Gastrocnemius medialis (tissue), 4 donors: Measurements from ENCODE around the gene SYCE1. TPM values are rescaled to one million over a fixed set of nuclear protein-coding genes. Genes with fewer than 3 reads are reported as not detected.

Source experiments
- ATAC-seq, 2 donors: fragments of 150-250 bp; one replicate each; pipeline ENCODE4 v1.9.1; 2016
- DNase-seq, 2 donors: peaks; one replicate each; pipeline ENCODE4 v3.0.0-alpha.2; 2019
- H3K27ac ChIP-seq, 4 donors: fragments of 200-600 bp; sonication (generic); 1 replicate in 1 of 4; 2 replicates in 3 of 4; pipeline ENCODE4 v1.5.1; 2016 to 2018; ENCODE audit warnings: mild to moderate bottlenecking in 2 of 4, moderate library complexity in 1 of 4
- H3K27me3 ChIP-seq, 3 donors: fragments of 200-600 bp; sonication (generic) in 2 of 3; 1 replicate in 1 of 3; 2 replicates in 2 of 3; pipeline versions ENCODE4 v1.5.1 to v1.6.0; 2016 to 2019; ENCODE audit warnings: mild to moderate bottlenecking in 1 of 3, moderate library complexity in 1 of 3
- H3K36me3 ChIP-seq, 2 donors: fragments of 200-600 bp; sonication (generic) in 1 of 2; one replicate each; pipeline ENCODE4 v1.5.1; 2017 to 2018
- H3K4me1 ChIP-seq, 2 donors: fragments of 200-600 bp; sonication (generic) in 1 of 2; one replicate each; pipeline ENCODE4 v1.5.1; 2016 to 2017; ENCODE audit warnings: mild to moderate bottlenecking in 2 of 2
- H3K4me3 ChIP-seq, 4 donors: fragments of 200-600 bp; sonication (generic) in 3 of 4; 1 replicate in 1 of 4; 2 replicates in 3 of 4; pipeline ENCODE4 v1.5.1; 2016 to 2019; ENCODE audit warnings: mild to moderate bottlenecking in 2 of 4
- H3K9me3 ChIP-seq, 3 donors: fragments of 200-600 bp; sonication (generic) in 2 of 3; 1 replicate in 1 of 3; 2 replicates in 2 of 3; pipeline ENCODE4 v1.5.1; 2016 to 2019
- POLR2A ChIP-seq, 2 donors: fragments of 450-650 bp; IDR thresholded peaks; one replicate each; pipeline ENCODE4 v1.6.1; 2017; ENCODE audit warnings: antibody characterized with exemption in 2 of 2, mild to moderate bottlenecking in 2 of 2, moderate library complexity in 2 of 2
- in situ Hi-C, 4 donors: fragments of 200-750 bp; cut with MboI; loops; one replicate each; pipeline versions ENCODE4 v1.15.0 to v1.8.0; 2017; ENCODE audit warnings: low sequenced_read_pairs in 4 of 4
- intact Hi-C: fragments of 100-400 bp; cut with DNase I; formaldehyde crosslinking; loops from one replicate; pipeline ENCODE4 v1.15.1; 2023; ENCODE audit warnings: low total_unique reads
- total RNA-seq, 4 donors: library from RNA; depleted of rRNA; stranded (reverse); fragments of >200 nt; gene quantifications; one replicate each; pipeline versions ENCODE4 v1.1.0 to v1.2.3, GENCODE V29; 2016
- TF ChIP-seq, protein P1 (sequence below), 5 experiments: fragments of 450-650 bp in 3 of 5; fragments of 200-600 bp in 2 of 5; sonication (generic) in 2 of 5; IDR thresholded peaks in 4 of 5; conservative IDR thresholded peaks in 1 of 5; 1 replicate in 4 of 5; 2 replicates in 1 of 5; pipeline ENCODE4 v1.5.1; 2016 to 2019; ENCODE audit warnings: antibody characterized with exemption in 5 of 5, mild to moderate bottlenecking in 3 of 5, moderate library complexity in 3 of 5

SYCE1 gene
- total RNA-seq, 4 donors from 2014 or later = 0.32 TPM; not detected in 3

DNA sequence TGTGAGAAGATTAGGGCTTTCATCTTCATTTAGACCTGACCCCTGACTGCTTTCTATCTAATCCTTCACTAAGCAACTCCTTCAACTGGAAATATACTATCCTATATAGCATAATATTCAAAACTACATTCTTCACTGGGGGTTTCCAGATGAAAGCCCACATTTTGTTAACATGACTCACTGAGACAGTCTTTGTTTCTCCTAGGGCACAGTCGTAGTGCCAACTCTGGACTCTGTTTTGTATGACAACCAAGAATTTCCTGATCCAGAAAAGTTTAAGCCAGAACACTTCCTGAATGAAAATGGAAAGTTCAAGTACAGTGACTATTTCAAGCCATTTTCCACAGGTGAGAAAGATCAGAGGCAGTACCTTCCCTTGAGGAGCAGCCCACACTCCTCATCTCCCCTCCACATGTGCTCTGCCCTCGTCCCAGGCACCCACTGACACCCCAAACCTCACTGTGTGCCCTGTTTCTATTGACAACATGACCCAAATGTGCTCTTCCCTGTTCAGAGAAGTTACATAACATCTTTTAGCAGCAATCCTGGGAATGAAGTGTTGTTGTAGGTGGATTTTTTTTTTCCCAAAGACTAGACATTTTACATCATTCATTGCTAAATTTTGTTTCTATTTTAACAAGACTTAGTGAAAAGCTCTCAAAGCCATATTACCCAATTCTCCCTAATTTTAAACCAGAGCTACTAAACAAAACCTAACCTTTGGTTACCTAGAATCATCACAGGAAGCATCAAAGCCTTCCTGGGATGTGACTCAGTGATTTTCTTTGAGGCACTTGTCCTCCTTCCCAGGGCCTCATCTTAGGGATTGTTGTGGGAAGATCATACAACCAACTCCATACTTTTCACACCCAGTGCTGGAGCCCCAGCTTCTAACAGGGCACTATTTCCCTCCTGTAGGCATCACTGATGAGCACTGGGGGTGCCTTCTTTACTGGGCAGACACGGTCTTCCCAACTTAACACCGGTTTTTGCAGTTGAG lies 27.5 kb downstream of the SYCE1 start:
- ATAC-seq (no peak), DNase-seq (no peak)
- H3K36me3 ChIP-seq = peaks cover 0 to 8% of the 10 kb centered on the region in 2 donors
- no peaks in the 10 kb centered on the region for H3K4me1 ChIP-seq
- no peaks in the 10 kb centered on the region for H3K9me3 ChIP-seq
- H3K4me3 ChIP-seq = no peak overlapping the region
- in situ Hi-C loops (no loop called here), intact Hi-C loops (no loop called here)
- TF ChIP-seq, protein P1, sequence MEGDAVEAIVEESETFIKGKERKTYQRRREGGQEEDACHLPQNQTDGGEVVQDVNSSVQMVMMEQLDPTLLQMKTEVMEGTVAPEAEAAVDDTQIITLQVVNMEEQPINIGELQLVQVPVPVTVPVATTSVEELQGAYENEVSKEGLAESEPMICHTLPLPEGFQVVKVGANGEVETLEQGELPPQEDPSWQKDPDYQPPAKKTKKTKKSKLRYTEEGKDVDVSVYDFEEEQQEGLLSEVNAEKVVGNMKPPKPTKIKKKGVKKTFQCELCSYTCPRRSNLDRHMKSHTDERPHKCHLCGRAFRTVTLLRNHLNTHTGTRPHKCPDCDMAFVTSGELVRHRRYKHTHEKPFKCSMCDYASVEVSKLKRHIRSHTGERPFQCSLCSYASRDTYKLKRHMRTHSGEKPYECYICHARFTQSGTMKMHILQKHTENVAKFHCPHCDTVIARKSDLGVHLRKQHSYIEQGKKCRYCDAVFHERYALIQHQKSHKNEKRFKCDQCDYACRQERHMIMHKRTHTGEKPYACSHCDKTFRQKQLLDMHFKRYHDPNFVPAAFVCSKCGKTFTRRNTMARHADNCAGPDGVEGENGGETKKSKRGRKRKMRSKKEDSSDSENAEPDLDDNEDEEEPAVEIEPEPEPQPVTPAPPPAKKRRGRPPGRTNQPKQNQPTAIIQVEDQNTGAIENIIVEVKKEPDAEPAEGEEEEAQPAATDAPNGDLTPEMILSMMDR (IDR thresholded peaks at IDR 0.05 in 4 of 5, conservative IDR thresholded peaks at IDR 0.05 in 1 of 5) = no peak
- no peak for TF ChIP-seq POLR2A (IDR thresholded peaks at IDR 0.05)
- no peak overlapping the region for H3K27ac ChIP-seq
- H3K27me3 ChIP-seq = no peaks in the 10 kb centered on the region

DNA sequence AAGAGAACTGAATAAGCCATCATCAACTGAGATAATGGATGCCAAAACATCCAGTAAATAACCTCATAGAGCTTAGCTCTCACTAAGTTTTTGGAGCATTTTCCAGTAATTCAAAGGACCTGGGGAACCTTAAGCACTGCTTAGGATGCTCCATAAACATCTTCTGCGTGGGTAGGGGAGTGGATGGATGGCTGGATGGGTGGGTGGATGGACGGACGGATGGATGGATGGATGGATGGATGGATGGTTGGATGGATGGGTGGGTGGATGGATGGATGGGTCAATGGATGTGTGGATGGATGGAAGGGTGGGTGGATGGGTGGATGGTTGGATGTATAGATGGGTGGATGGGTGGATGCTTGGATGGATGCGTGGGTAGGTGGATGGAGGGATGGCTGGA lies 29.2 kb downstream of the SYCE1 start:
- no peak for DNase-seq
- intact Hi-C loops = no loop called here
- Histone ChIP-seq H3K27me3 (no peaks in the 10 kb centered on the region), H3K27ac (no peak overlapping the region), H3K36me3 (peaks cover 0 to 8% of the 10 kb centered on the region in 2 donors), H3K4me3 (no peak overlapping the region), H3K4me1 (no peaks in the 10 kb centered on the region), H3K9me3 (no peaks in the 10 kb centered on the region)
- no peak for ATAC-seq
- in situ Hi-C loops = no loop called here
- no peak for TF ChIP-seq POLR2A (IDR thresholded peaks at IDR 0.05)
- TF ChIP-seq, protein P1 (IDR thresholded peaks at IDR 0.05 in 4 of 5, conservative IDR thresholded peaks at IDR 0.05 in 1 of 5) = no peak

DNA sequence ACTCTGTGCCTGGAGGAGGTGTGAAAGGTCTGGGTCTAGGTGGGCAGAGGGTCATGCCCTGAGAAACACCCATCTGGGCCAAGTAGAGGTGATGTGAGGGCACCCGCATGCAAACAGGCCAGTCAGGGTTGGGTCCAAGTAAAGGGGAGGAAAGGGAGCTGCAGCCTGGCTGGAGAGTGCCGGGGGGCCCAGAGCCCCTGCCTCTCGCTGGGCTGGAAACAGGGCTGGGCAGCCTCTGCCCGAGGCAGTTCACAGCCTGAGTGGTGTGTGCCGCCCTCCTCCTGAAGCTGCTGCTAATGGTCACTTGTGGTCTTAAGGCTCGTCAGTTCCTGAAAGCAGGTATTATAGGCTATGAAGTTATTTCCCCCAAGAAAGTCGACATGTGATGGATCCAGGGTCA lies 31.0 kb downstream of the SYCE1 start:
- ATAC-seq = no peak
- DNase-seq = no peak
- TF ChIP-seq, protein P1 (IDR thresholded peaks at IDR 0.05 in 4 of 5, conservative IDR thresholded peaks at IDR 0.05 in 1 of 5) = no peak
- TF ChIP-seq POLR2A (IDR thresholded peaks at IDR 0.05) = no peak
- Histone ChIP-seq H3K4me3 (no peak overlapping the region), H3K36me3 (peaks cover 0 to 8% of the 10 kb centered on the region in 2 donors), H3K4me1 (no peaks in the 10 kb centered on the region), H3K27me3 (peaks cover 3 to 7% (median 6%) of the 10 kb centered on the region in 3 donors), H3K9me3 (no peaks in the 10 kb centered on the region), H3K27ac (no peak overlapping the region)
- intact Hi-C loops = no loop called here
- in situ Hi-C loops = no loop called here

DNA sequence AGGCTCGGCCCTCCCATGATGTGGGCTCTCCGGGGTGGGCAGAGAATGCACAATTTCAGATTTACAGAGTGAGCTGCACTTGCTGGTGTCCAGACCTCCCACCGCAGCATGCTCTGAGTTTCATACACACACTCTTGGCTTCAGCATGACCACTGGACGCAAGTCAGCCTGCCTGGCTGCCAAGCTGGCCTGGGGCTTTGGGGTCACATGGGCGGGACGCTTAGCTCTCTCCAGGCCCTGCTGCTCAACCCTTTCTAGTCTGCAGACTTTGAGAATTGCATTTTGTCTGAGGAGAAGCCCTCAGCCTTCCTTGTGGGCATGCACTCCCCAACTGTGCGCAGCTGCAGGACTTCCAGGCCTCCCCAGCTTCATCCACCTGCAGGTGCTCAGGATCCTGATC lies 32.5 kb downstream of the SYCE1 start:
- TF ChIP-seq, protein P1 (IDR thresholded peaks at IDR 0.05 in 4 of 5, conservative IDR thresholded peaks at IDR 0.05 in 1 of 5) = no peak
- TF ChIP-seq POLR2A (IDR thresholded peaks at IDR 0.05) = no peak
- Histone ChIP-seq H3K9me3 (no peaks in the 10 kb centered on the region), H3K27ac (no peak overlapping the region), H3K4me3 (no peak overlapping the region), H3K4me1 (no peaks in the 10 kb centered on the region), H3K27me3 (peaks cover 8 to 22% (median 21%) of the 10 kb centered on the region in 3 donors), H3K36me3 (peaks cover 0 to 8% of the 10 kb centered on the region in 2 donors)
- ATAC-seq (no peak), DNase-seq (no peak)
- in situ Hi-C loops = no loop called here
- intact Hi-C loops = no loop called here
